NCI-H446 (cell line): ENCODE results near the gene ARID3A.
A peak's percentile ranks its signal among the peaks of the same experiment; 100 is the strongest.

Experiments used
- DNase-seq, 2 experiments: peaks; one replicate each; lab custom pipeline; 2025; lab: John Stamatoyannopoulos, UW

Gene ARID3A

GRCh38 chr19:892243-892893 is 33.5 kb upstream of the ARID3A start:
- DNase-seq = no peak

- peak; percentile 92 to 97 for DNase-seq
Measured at GRCh38 chr19:892894-893689, 32.7 kb upstream of the ARID3A start, which contains the start of the genes MED16 and RNU6-9. MED16 (minus strand) TSS chr19:893187; CDS start chr19:891131, 2,056 bp downstream. RNU6-9 (plus strand) TSS chr19:893484.

- DNase-seq = no peak
Measured at GRCh38 chr19:896434-896833, 29.4 kb upstream of the ARID3A start.

GRCh38 chr19:896999-897398 is 28.8 kb upstream of the ARID3A start:
- DNase-seq = no peak

- DNase-seq = no peak
Measured at GRCh38 chr19:897442-898039, 28.3 kb upstream of the ARID3A start.

- DNase-seq = no peak
Measured at GRCh38 chr19:898663-899062, 27.2 kb upstream of the ARID3A start.

GRCh38 chr19:899336-900042 is 26.3 kb upstream of the ARID3A start:
- DNase-seq = no peak

- no peak for DNase-seq
Measured at GRCh38 chr19:900043-900301, 25.9 kb upstream of the ARID3A start.

- no peak for DNase-seq
Measured at GRCh38 chr19:900302-901111, 25.3 kb upstream of the ARID3A start.

GRCh38 chr19:901216-902092 is 24.4 kb upstream of the ARID3A start:
- DNase-seq = no peak

- DNase-seq = no peak
Measured at GRCh38 chr19:902093-902370, 23.8 kb upstream of the ARID3A start.

GRCh38 chr19:902446-903226 is 23.2 kb upstream of the ARID3A start:
- no peak for DNase-seq

GRCh38 chr19:903266-903797 is 22.5 kb upstream of the ARID3A start:
- no peak for DNase-seq

GRCh38 chr19:904545-904944 is 21.3 kb upstream of the ARID3A start:
- DNase-seq = no peak

GRCh38 chr19:906480-906879 is 19.4 kb upstream of the ARID3A start:
- DNase-seq = no peak

- DNase-seq = no peak
Measured at GRCh38 chr19:907183-907853, 18.5 kb upstream of the ARID3A start.

GRCh38 chr19:911197-912033 is 14.4 kb upstream of the ARID3A start:
- no peak for DNase-seq
